HG02588 (cell line): ENCODE data around the gene IFNA4.
"Not testable (repeated sequence)": the region's sequence is repeated elsewhere in the genome, so short reads cannot be mapped to it uniquely, and the experiment has no call there.

Experiments
- ATAC-seq: cut with Tn5 transposase; IDR thresholded peaks from one replicate; pipeline ENCODE4 v1.9.1; 2021; ENCODE audit warnings: mild to moderate bottlenecking, moderate library complexity; ENCODE audit not compliant: unreplicated experiment

Gene IFNA4

GRCh38 chr9:21166560-21166959 is 20.8 kb downstream of the IFNA4 start, which contains the start of gene IFNA21:
IFNA21 (minus strand) TSS chr9:21166660; CDS start chr9:21166612, 48 bp downstream.
- ATAC-seq, result not testable (repeated sequence)

DNA sequence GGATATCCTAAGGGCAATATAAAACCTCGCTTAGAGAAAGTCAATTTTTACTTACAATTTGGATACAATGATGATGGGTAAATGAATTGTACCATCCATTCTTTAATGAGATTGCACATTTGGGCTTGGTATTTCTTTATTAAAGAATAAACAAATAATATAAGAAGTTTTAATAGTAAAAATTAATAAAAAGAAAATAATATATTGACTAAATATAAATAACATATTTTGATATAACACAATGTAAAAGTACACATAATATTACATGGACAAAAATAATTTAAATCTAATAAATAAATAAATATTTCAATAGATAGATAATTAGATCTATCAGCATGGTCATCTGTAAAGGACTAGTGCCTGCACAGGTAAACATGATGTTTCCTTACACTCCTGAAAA is 21.9 kb downstream of the IFNA4 start:
- no peak for ATAC-seq

- ATAC-seq, result peak; percentile 84
Observed at GRCh38 chr9:21160178-21160577, 27.2 kb downstream of the IFNA4 start.

DNA sequence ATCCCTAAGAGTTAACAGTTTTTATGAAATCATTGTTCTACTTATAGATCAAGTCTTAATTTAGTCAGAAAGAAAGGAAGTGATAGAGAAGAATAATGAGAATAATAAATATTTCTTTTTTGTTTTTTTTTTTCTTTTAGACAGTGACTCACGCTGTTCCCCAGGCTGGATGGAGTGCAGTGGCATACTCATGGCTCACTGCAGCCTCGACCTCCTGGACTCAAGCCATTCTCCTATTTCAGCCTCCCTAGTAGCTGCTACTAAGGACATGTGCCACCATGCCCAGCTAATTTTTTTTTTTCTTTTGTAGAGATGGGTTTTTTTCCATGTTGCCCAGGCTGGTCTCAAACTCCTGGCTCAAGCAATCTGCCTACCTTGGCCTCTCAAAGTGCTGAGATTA is 31.9 kb downstream of the IFNA4 start:
- ATAC-seq, result no peak

DNA sequence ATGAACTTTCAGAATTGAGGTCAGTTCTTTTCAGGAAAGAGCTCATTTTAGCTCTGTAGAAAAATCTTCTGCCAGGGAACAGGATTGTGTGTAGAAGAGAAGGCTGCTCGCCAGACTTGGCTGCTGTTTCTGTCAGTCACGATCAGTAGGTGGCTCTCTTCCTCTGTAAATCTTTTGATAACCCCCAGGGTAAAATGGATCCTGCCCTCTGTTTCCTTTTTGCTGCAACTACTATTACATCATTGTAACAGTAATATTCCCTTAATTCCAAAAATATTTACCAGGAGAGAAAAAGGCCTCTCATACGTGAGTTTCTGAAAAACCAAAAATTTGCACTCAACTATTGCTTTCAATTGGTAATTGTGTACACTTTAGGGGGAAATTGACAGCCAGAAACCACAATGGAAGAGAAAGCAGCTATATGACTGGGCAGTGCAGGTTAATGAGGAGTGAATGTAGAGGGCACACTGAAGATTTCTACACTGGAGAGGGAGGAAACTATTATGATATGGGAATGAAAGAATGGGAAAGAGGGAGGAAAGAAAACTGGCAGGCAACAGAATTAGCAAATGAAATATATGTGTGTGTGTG is 33.3 kb downstream of the IFNA4 start:
- ATAC-seq, result peak; percentile 74

- ATAC-seq, result peak; percentile 29
Observed at GRCh38 chr9:21153336-21154017, 33.9 kb downstream of the IFNA4 start.

DNA sequence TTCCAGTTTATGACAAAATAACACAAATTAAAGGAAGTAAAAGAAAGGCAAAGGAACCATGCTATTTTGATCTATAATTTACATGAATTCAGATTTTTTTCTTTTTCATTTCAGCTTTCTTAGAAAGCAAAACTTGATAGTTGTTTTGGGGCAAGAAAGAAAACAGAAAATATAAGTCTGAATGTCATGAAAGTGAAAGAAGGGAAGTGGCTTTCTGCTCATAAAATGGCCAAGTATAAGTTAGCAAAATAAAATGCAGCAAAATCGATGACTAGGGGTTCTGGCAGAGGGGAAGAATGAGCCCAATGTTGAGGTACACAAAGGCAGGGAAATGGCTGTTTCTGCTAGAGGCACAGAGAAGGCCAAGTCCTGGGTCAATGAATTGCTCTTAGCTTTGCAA is 42.8 kb downstream of the IFNA4 start:
- ATAC-seq, result no peak

GRCh38 chr9:21141427-21141882 is 45.9 kb downstream of the IFNA4 start, which contains the start of gene IFNW1:
IFNW1 (minus strand) TSS chr9:21141832; CDS start chr9:21141570, 262 bp downstream.
- ATAC-seq, result peak; percentile 73

DNA sequence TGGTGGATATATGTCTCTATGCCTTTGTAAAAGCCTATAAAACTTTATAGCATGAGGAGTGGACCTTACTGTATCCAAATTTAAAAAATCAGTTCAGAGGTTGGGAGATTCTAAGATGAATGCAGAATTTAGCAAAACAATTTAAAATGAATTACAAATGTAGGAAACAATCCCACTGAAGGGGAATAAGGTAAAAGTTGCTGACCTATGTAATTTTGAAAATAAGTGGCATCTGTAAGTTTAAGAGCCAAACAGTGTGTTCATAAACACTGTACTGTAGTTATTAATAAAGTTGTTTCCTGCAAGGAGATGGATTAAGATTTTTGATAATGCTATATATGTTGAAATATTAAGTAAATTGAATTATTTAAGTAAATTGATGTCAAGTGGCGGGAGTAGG is 50.4 kb downstream of the IFNA4 start:
- ATAC-seq, result no peak
